ENCODE results near the gene PDGFC. TPM values are rescaled to one million over a fixed set of nuclear protein-coding genes. Genes with fewer than 3 reads are reported as not detected.
A peak's percentile ranks its signal among the peaks of the same experiment; 100 is the strongest.

PDGFC gene
- total and polyA plus RNA-seq, 2 of the 13 experiments (the other 11 are each of a cell fraction or from before 2014, with no cell fraction given), result 4.6 to 9.1 TPM

- CTCF ChIA-PET (ENCODE audit: low intra/inter-chr PET ratio, low total read pairs), result interaction anchor here (0.9 kb wide), 1 partner anchor 63 kb away, joined by 3 read pairs; no protein-coding TSS in a partner anchor
- H3K4me3 ChIP-seq (replicated peaks in 1 of 3; ENCODE audit: insufficient read depth in 1 of 3, low read depth in 2 of 3, low read length in 3 of 3), result no peak overlapping the region
- POLR2A ChIA-PET, result no interaction called here
- H3K4me1 ChIP-seq (ENCODE audit: insufficient read depth, low read length), result no peaks in the 10 kb centered on the region
- no peak overlapping the region for H2AFZ ChIP-seq (ENCODE audit: low read length)
- WGBS (ENCODE audit: low lambda C conversion rate), result 2% methylated on average over 1 of the region's 1 CpG
- no peaks in the 10 kb centered on the region for H3K27me3 ChIP-seq (ENCODE audit: control insufficient read depth in 1 of 2, insufficient read depth in 2 of 2, low read length in 2 of 2)
- intact Hi-C loops (cut with micrococcal nuclease; ENCODE audit: unreplicated experiment), result loop anchor here (2.0 kb wide), 1 partner anchor 61 kb away; no protein-coding TSS in a partner anchor
- no peak overlapping the region for H3K9ac ChIP-seq (ENCODE audit: insufficient read depth, low read depth, low read length)
- 0 out of 2 replicates have a peak, but pooled peaks cover under 1% of the 10 kb centered on the region for H3K9me3 ChIP-seq (ENCODE audit: low read length)
- no peaks in the 10 kb centered on the region for H4K20me1 ChIP-seq (ENCODE audit: insufficient read depth, low read length)
- ATAC-seq (peak; percentile 50; the same call in 1 of the 3 replicates), FAIRE-seq (no peak), DNase-seq (ENCODE audit: low spot score) (no peak)
- in situ Hi-C loops (cut with HindIII; ENCODE audit: extremely low pct_ligation_motif_present, low pct_unique_long_range_greater_than_20kb), result no loop called here
- H3K4me2 ChIP-seq (ENCODE audit: low read depth, low read length), result no peak overlapping the region
- TF ChIP-seq PAX8 (CRISPR knock-in tag; IDR thresholded peaks at IDR 0.05; ENCODE audit: borderline replicate concordance) (no peak), THAP11 (CRISPR knock-in tag; IDR thresholded peaks at IDR 0.05) (no peak), RBFOX2 (IDR thresholded peaks at IDR 0.05; ENCODE audit: low read depth, low read length) (no peak), AKAP8 (CRISPR knock-in tag; IDR thresholded peaks at IDR 0.05) (no peak), RFX3 (CRISPR knock-in tag; IDR thresholded peaks at IDR 0.05) (peak; percentile 27; the same call in 1 of the 2 replicates), SIX1 (CRISPR knock-in tag; IDR thresholded peaks at IDR 0.05; ENCODE audit: borderline replicate concordance) (no peak), HCFC1 (IDR thresholded peaks at IDR 0.05; ENCODE audit: low read depth, low read length) (no peak), PHB2 (IDR thresholded peaks at IDR 0.05; ENCODE audit: partially characterized antibody) (no peak)
- H3K79me2 ChIP-seq (ENCODE audit: insufficient read depth, low read length), result no peaks in the 10 kb centered on the region
- no peak overlapping the region for H3K27ac ChIP-seq (ENCODE audit: extremely low read length, insufficient read depth, low read length)
- no peaks in the 10 kb centered on the region for H3K36me3 ChIP-seq (replicated peaks in 1 of 2; ENCODE audit: control insufficient read depth in 1 of 2, insufficient read depth in 2 of 2, low read length in 2 of 2)
- BruUV-seq (replicated peaks), result no TSS peak
These were observed 11.8 kb upstream of the PDGFC start for GRCh38 chr4:156983366-156983765.

DNA sequence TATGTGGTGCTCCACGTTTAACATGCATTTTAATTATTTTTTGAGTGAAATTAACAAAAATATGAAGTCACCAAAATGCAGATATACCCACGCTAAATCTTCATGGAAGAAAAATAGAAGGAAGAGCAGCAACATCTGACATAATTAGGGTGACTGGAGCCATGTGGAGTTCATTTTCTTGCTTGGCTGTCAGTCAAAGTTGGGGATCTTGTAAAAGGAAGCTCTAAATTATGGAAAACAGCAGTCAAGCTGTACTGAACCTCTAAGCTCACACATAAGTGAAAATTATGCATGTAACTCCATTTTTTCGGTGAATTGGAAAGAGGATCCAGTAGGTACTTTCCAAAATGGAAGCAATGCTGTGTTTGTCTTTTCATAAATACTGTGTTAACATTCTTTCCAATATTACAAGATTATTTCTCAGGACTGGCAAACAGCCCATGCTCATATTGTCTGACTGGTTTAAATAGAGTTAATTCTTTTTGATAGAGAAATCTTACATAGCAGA lies 9.7 kb upstream of the PDGFC start:
- H3K4me3 ChIP-seq (replicated peaks in 1 of 3; ENCODE audit: insufficient read depth in 1 of 3, low read depth in 2 of 3, low read length in 3 of 3), result no peak overlapping the region
- DNase-seq (ENCODE audit: low spot score), result no peak
- no peaks in the 10 kb centered on the region for H4K20me1 ChIP-seq (ENCODE audit: insufficient read depth, low read length)
- in situ Hi-C loops (cut with HindIII; ENCODE audit: extremely low pct_ligation_motif_present, low pct_unique_long_range_greater_than_20kb) (no loop called here), intact Hi-C loops (cut with micrococcal nuclease; ENCODE audit: unreplicated experiment) (no loop called here)
- peaks cover 4% of the 10 kb centered on the region; the same call in 1 of the 2 replicates for H3K4me1 ChIP-seq (ENCODE audit: insufficient read depth, low read length)
- no peak overlapping the region for H3K4me2 ChIP-seq (ENCODE audit: low read depth, low read length)
- POLR2A ChIA-PET, result no interaction called here
- no peak for ATAC-seq
- FAIRE-seq, result no peak
- H3K79me2 ChIP-seq (ENCODE audit: insufficient read depth, low read length), result no peaks in the 10 kb centered on the region
- no peak for TF ChIP-seq ZNF530 (CRISPR knock-in tag; IDR thresholded peaks at IDR 0.05; ENCODE audit: low read depth)
- TF ChIP-seq KLF16 (CRISPR knock-in tag; IDR thresholded peaks at IDR 0.05), result no peak
- TF ChIP-seq ZNF652 (CRISPR knock-in tag; IDR thresholded peaks at IDR 0.05; ENCODE audit: borderline replicate concordance, low read depth), result no peak
- H2AFZ ChIP-seq (ENCODE audit: low read length), result no peak overlapping the region
- H3K36me3 ChIP-seq (replicated peaks in 1 of 2; ENCODE audit: control insufficient read depth in 1 of 2, insufficient read depth in 2 of 2, low read length in 2 of 2), result no peaks in the 10 kb centered on the region
- no TSS peak for BruUV-seq (replicated peaks)
- H3K27me3 ChIP-seq (ENCODE audit: control insufficient read depth in 1 of 2, insufficient read depth in 2 of 2, low read length in 2 of 2), result no peaks in the 10 kb centered on the region
- 0% methylated on average over 3 of the region's 3 CpGs for WGBS (ENCODE audit: low lambda C conversion rate)
- H3K9me3 ChIP-seq (ENCODE audit: low read length), result no peaks in the 10 kb centered on the region
- CTCF ChIA-PET (ENCODE audit: low intra/inter-chr PET ratio, low total read pairs), result no interaction called here
- H3K27ac ChIP-seq (ENCODE audit: extremely low read length, insufficient read depth, low read length), result no peak overlapping the region
- no peak overlapping the region for H3K9ac ChIP-seq (ENCODE audit: insufficient read depth, low read depth, low read length)

Data from HepG2 (cell line).